HL-60 (cell line): Measurements from ENCODE around the gene OSBPL2.

Source experiments
- DNase-seq, 2 experiments: peaks; one replicate each; pipeline ENCODE4 v3.0.0-alpha.2; 2010 to 2020; ENCODE audit warnings: low read depth in 1 of 2, low spot score in 1 of 2
- H3K27ac ChIP-seq: fragments of 250-450 bp; sonication (Bioruptor Pico); replicated peaks from 2 replicates; pipeline ENCODE4 v1.5.1; 2020; ENCODE audit warnings: mild to moderate bottlenecking, moderate library complexity
- H3K27me3 ChIP-seq: fragments of 250-450 bp; sonication (Bioruptor Pico); 2 replicates; pipeline ENCODE4 v1.5.1; 2021; ENCODE audit warnings: mild to moderate bottlenecking, moderate library complexity; ENCODE audit not compliant: insufficient read depth, poor library complexity, severe bottlenecking
- H3K4me3 ChIP-seq: replicated peaks from 2 replicates; pipeline ENCODE4 v1.5.1; 2011; ENCODE audit warnings: mild to moderate bottlenecking, control low read depth, low read length; ENCODE audit not compliant: insufficient read depth
- CTCF ChIP-seq: IDR thresholded peaks from one replicate; pipeline ENCODE4 v1.5.1; 2011; ENCODE audit warnings: low read length, control low read depth, inconsistent platforms; ENCODE audit not compliant: insufficient read depth
- GABPA ChIP-seq: IDR thresholded peaks from 2 replicates; pipeline ENCODE4 v1.6.1; 2012; ENCODE audit warnings: low read depth
- POLR2AphosphoS5 ChIP-seq: IDR thresholded peaks from 2 replicates; pipeline ENCODE4 v1.6.1; 2012; ENCODE audit warnings: low read depth
- REST ChIP-seq: IDR thresholded peaks from 2 replicates; pipeline ENCODE4 v1.6.1; 2012; ENCODE audit warnings: low read depth; ENCODE audit not compliant: insufficient replicate concordance
- SPI1 ChIP-seq: IDR thresholded peaks from 2 replicates; pipeline ENCODE4 v1.6.1; 2012; ENCODE audit warnings: low read depth, mild to moderate bottlenecking, borderline replicate concordance

The OSBPL2 gene

GRCh38 chr20:62289898-62290297, 51.6 kb downstream of the OSBPL2 start:
- DNase-seq, result no peak
- Histone ChIP-seq H3K27me3 (no peaks in the 10 kb centered on the region), H3K4me3 (no peak overlapping the region), H3K27ac (no peak overlapping the region)
- TF ChIP-seq SPI1 (no peak), CTCF (no peak), GABPA (no peak), REST (no peak), POLR2AphosphoS5 (no peak)

- H3K27ac ChIP-seq, result no peak overlapping the region
- no peak overlapping the region for H3K4me3 ChIP-seq
- TF ChIP-seq POLR2AphosphoS5 (no peak), SPI1 (no peak), CTCF (no peak), REST (no peak), GABPA (no peak)
- DNase-seq, result no peak
- H3K27me3 ChIP-seq, result no peaks in the 10 kb centered on the region
Measured at GRCh38 chr20:62291251-62292066, 53.1 kb downstream of the OSBPL2 start.

GRCh38 chr20:62292108-62292507, 53.8 kb downstream of the OSBPL2 start:
- DNase-seq, result no peak
- Histone ChIP-seq H3K27me3 (no peaks in the 10 kb centered on the region), H3K27ac (no peak overlapping the region), H3K4me3 (no peak overlapping the region)
- TF ChIP-seq POLR2AphosphoS5 (no peak), GABPA (no peak), CTCF (no peak), SPI1 (no peak), REST (no peak)
